ENCODE data around the gene MAZ. TPM values are rescaled to one million over a fixed set of nuclear protein-coding genes. Genes with fewer than 3 reads are reported as not detected.
"Not testable (repeated sequence)": the region's sequence is repeated elsewhere in the genome, so short reads cannot be mapped to it uniquely, and the experiment has no call there.

Gene MAZ
- total and polyA plus RNA-seq, 2 donors = 136 to 171 TPM

DNA sequence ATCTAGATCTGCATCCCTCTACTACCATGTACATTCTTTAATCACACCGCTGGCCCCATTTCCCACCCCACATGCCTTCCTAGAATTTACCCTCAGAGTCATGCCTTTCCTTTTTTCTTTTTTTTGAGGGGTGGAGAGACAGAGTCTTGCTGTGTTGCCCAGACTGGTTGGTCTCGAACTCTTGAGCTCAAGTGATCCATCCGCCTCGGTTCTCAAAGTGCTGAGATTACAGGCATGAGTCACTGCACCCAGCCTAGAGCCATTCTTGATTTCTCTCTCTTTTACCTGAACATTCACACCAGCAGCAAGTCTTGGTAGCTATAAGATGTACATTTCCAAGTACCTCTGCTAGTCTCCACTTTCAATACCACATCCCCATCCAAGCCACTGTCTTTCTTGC is 11.8 kb downstream of the MAZ start:
- 84% methylated on average over 4 of the region's 4 CpGs for WGBS
- H3K36me3 ChIP-seq (ENCODE audit: insufficient read depth) = no peaks in the 10 kb centered on the region
- peaks cover 2% of the 10 kb centered on the region for H3K4me1 ChIP-seq (ENCODE audit: insufficient read depth)
- no peak overlapping the region for H3K27ac ChIP-seq (ENCODE audit: low read depth)
- H3K4me3 ChIP-seq (ENCODE audit: low read depth, low read length) = no peak overlapping the region
- no peak for DNase-seq (ENCODE audit: extremely low spot score)

DNA sequence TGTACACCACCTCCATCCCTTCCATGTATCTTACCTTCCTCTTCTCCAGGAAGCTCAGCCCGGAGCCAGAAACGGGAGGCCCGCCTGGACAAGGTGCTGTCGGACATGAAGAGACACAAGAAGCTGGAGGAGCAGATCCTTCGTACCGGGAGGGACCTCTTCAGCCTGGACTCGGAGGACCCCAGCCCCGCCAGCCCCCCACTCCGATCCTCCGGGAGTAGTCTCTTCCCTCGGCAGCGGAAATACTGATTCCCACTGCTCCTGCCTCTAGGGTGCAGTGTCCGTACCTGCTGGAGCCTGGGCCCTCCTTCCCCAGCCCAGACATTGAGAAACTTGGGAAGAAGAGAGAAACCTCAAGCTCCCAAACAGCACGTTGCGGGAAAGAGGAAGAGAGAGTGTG is 13.2 kb downstream of the MAZ start:
- Histone ChIP-seq H3K4me3 (ENCODE audit: low read depth, low read length) (no peak overlapping the region), H3K4me1 (ENCODE audit: insufficient read depth) (peaks cover 2% of the 10 kb centered on the region), H3K27ac (ENCODE audit: low read depth) (peak overlapping the region; percentile 77), H3K36me3 (ENCODE audit: insufficient read depth) (no peaks in the 10 kb centered on the region)
- 76% methylated on average over 15 of the region's 15 CpGs for WGBS
- DNase-seq (ENCODE audit: extremely low spot score) = no peak

DNA sequence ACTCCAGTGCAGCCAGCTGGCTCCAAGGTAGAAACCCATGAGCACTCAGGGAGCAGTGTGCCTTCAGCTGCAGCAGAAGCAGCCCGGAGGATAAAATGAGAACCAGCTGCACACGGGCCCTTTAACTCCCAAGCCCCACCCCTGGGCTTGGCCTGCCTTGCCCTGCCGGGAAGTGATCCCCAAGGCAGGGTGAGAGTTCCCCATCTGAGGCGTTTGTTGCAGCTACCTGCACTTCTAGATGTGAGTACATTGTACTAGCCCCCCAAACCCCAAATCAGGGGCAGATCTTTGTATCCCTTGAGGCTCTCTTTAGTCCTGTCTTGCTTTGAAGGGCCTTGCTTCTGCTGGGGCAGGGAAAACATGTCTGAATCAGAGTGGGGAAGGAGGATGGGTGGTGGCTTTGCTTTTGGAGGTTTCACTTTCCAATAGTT is 14.0 kb downstream of the MAZ start, which contains the start of gene MVP:
TSS of gene MVP (plus strand) at position 192 of the 431 bp plus-strand sequence. CDS start 10,088 bp downstream, outside the sequence.
- no peak for DNase-seq (ENCODE audit: extremely low spot score)
- no peaks in the 10 kb centered on the region for H3K36me3 ChIP-seq (ENCODE audit: insufficient read depth)
- H3K27ac ChIP-seq (ENCODE audit: low read depth) = peak within 1 kb of the TSS; percentile 77
- WGBS = 0% methylated on average over 4 of the region's 4 CpGs
- peaks cover 2% of the 10 kb centered on the region for H3K4me1 ChIP-seq (ENCODE audit: insufficient read depth)
- peak within 1 kb of the TSS; percentile 67 for H3K4me3 ChIP-seq (ENCODE audit: low read depth, low read length)

DNA sequence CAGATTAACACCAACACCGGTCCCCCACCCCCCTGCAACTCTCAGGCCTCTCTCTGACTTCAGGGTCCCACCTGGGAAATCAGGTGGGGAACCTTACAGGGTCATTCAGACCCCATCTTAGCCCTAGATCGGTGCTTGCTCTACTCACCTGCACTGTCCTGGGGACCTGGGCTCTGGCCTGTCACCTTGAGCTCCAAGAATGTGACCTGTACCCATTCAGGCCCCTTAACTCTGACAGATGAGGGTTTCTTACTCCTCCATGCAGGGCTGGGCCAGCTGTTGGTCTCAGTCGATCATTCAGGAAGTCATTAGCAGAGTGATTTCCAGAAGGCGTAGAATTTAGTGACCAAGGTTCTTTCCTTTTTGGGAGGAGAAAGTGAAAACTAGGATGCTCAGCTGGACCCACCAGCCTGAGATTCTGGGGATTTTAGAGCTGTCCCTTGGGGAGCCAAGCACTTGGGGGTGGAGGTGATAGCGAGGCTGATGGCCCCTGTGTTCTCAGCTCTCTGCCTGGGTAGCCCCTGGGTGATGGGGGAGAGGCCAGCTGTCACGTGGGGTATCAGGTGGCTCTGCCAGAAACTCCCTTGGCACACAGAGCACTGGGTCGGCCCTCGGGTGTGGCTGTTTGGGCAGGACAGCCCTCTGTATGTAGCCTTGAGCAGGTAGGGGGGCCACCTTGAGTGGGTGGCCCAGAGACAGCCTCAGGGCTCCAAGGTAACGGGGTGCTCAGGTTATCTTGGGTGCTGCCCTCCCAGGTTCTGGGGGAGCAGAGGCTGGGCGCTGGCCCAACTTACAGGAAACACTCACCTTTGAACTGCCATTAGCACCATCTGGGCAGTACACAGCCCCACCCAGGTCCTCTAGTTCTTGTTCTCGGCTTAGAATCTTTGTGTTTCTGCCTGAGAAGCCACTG is 14.7 kb downstream of the MAZ start:
- Histone ChIP-seq H3K4me3 (ENCODE audit: low read depth, low read length) (peak overlapping the region; percentile 67), H3K36me3 (ENCODE audit: insufficient read depth) (no peaks in the 10 kb centered on the region), H3K4me1 (ENCODE audit: insufficient read depth) (peaks cover 4% of the 10 kb centered on the region), H3K27ac (ENCODE audit: low read depth) (peak overlapping the region; percentile 77)
- 37% methylated on average over 11 of the region's 11 CpGs for WGBS
- no peak for DNase-seq (ENCODE audit: extremely low spot score)

DNA sequence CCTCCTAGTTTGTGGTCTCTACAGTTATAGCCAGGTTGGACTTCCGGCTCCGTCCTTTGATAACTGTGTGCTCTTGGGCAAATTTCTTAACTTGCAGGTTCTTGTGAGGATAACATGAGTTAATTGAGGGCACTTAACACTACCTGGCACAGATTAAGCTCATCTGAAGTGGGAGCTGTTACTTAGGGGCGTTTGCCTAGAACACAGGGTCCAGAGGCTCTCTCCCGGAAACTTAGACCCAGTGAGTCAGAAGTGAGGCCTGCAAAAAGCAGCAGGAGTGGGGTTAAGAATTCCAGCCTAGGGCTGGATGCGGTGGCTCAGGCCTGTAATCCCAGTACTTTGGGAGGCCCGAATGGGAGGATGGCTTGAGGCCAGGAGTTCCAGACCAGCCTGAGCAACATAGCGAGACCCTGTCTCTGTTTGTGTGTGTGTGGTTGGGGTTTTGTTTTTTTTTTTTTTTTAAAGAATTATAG is 15.3 kb downstream of the MAZ start:
- Histone ChIP-seq H3K27ac (ENCODE audit: low read depth) (peak overlapping the region; percentile 77), H3K4me3 (ENCODE audit: low read depth, low read length) (peak overlapping the region; percentile 67), H3K4me1 (ENCODE audit: insufficient read depth) (peaks cover 5% of the 10 kb centered on the region), H3K36me3 (ENCODE audit: insufficient read depth) (no peaks in the 10 kb centered on the region)
- WGBS = 43% methylated on average over 7 of the region's 7 CpGs
- no peak for DNase-seq (ENCODE audit: extremely low spot score)

DNA sequence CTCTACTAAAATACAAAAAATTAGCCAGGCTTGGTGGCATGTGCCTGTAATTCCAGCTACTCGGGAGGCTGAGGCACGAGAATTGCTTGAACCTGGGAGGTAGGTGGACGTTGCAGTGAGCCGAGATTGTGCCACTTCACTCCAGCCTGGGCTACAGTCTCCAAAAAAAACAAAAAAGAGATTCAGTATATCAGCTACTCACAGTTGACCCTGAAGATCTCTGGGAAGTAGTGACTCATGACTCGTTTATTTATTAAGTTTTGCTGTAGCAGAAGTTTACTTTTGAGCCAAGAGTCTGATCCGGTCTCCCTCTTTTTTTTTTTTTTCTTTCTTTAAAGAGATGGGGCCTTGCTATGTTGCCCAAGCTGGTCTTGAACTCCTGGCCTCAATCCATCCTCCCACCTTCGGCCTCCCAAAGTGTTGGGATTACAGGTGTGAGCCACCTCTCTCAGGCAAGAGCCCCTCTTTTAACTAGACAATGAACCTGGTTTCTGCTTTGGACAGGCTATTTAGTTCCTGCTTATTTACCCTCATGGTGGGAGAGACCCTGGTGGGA is 18.3 kb downstream of the MAZ start:
- Histone ChIP-seq H3K36me3 (ENCODE audit: insufficient read depth) (no peaks in the 10 kb centered on the region), H3K4me3 (ENCODE audit: low read depth, low read length) (no peak overlapping the region), H3K27ac (ENCODE audit: low read depth) (peak overlapping the region; percentile 66), H3K4me1 (ENCODE audit: insufficient read depth) (peaks cover 5% of the 10 kb centered on the region)
- no peak for DNase-seq (ENCODE audit: extremely low spot score)
- WGBS = 29% methylated on average over 7 of the region's 7 CpGs

DNA sequence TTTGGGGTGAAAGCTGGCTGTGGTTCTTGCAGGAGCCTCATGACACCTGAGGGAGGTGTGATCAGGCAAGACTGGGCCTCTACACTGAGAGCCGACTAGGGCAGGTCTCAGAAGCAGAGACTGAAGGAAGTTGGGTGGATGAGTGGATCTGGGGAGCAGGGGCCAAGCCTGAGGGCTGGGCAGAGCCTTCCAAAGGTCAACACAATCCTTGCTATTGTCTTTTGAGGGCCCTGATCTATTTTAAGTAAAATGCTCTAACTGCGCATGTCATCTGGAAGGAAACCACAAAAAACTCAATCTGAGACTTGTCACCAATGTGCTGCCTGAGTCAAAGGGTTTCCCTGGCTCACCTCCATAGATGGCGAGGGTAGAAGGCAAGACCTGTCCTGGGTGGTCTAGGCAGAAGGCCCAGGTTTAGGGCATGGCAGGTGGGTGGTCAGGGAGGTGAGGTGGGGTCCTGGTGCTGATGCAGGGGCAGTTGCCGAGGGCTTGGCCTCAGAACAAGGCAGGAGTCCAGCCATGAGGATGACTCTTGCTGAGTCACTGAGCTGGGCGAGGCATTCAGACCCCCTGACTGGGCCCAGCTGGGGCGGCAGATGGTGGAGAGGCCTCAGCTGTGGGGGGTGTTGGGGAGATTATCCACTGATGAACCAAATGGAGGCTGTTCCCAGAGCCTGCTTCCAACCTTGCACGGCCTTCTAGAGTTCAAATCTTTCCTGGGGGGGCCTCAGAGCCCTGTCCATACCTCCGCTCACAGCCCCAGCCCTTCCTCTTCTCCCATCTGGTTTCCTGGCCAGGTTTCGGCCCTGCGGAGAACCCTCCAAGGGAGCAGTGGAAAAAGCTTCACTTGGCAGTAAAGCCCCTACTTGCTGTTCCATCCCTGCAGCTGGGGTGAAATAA is 19.1 kb downstream of the MAZ start:
- no peak for DNase-seq (ENCODE audit: extremely low spot score)
- WGBS = 52% methylated on average over 10 of the region's 10 CpGs
- peaks cover 5% of the 10 kb centered on the region for H3K4me1 ChIP-seq (ENCODE audit: insufficient read depth)
- H3K36me3 ChIP-seq (ENCODE audit: insufficient read depth) = no peaks in the 10 kb centered on the region
- H3K27ac ChIP-seq (ENCODE audit: low read depth) = peak overlapping the region; percentile 73
- no peak overlapping the region for H3K4me3 ChIP-seq (ENCODE audit: low read depth, low read length)

DNA sequence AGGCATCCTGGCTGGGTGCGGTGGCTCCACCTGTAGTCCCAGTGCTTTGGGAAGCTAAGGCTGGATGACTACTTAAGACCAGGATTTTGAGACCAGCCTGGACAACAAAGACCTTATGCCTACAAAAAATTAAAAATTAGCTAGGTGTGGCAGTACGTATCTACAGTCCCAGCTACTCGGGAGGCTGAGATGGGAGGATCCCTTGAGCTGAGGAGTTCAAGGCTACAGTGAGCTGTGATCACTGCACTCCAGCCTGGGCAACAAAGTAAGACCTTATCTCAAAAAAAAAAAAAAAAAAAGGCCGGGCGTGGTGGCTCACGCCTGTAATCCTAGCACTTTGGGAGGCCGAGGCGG is 20.0 kb downstream of the MAZ start:
- WGBS = 77% methylated on average over 6 of the region's 8 CpGs
- Histone ChIP-seq H3K27ac (ENCODE audit: low read depth) (peak overlapping the region; percentile 73), H3K4me1 (ENCODE audit: insufficient read depth) (peaks cover 5% of the 10 kb centered on the region)

DNA sequence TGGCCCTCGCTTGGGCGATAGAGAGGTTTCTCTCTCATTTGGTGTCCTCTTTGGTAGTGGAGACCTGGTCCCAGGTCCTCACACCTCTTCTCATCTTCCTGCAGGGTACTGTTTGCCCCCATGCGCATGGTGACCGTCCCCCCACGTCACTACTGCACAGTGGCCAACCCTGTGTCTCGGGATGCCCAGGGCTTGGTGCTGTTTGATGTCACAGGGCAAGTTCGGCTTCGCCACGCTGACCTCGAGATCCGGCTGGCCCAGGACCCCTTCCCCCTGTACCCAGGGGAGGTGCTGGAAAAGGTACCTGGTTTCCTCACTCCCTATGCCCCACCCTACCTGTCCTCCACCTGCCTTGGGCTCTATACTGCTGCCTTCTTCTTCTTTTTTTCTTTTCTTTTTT is 24.4 kb downstream of the MAZ start:
- 96% methylated on average over 11 of the region's 11 CpGs for WGBS
- Histone ChIP-seq H3K4me3 (ENCODE audit: low read depth, low read length) (no peak overlapping the region), H3K4me1 (ENCODE audit: insufficient read depth) (peaks cover 3% of the 10 kb centered on the region), H3K36me3 (ENCODE audit: insufficient read depth) (peaks cover 4% of the 10 kb centered on the region), H3K27ac (ENCODE audit: low read depth) (no peak overlapping the region)
- no peak for DNase-seq (ENCODE audit: extremely low spot score)

More for the DNA sequence above, 20.0 kb downstream of the MAZ start:
- no peak for DNase-seq (ENCODE audit: extremely low spot score)
- Histone ChIP-seq H3K4me3 (ENCODE audit: low read depth, low read length) (no peak overlapping the region), H3K36me3 (ENCODE audit: insufficient read depth) (peaks cover 2% of the 10 kb centered on the region)

DNA sequence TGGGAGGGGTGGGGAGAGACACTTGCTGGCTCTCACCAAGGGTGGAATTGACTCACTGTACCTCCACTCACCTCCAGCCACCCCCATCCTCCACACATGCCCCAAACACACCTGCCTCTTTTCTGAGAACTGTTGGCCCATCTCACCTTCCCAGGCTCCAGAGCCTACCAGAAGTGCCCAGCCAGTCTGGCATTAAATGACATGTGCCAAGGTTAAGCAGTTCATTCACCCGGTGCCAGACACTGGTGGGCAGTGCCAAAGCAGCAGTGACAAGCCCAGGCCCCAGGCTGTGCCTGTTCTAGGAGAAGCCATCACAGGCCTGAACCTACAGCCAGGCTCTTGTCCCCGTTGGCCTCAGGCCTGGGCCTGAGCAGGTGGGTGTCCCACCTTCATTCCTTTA is 25.2 kb downstream of the MAZ start:
- H3K4me1 ChIP-seq (ENCODE audit: insufficient read depth) = no peaks in the 10 kb centered on the region
- WGBS = 86% methylated on average over 2 of the region's 2 CpGs
- peaks cover 4% of the 10 kb centered on the region for H3K36me3 ChIP-seq (ENCODE audit: insufficient read depth)
- H3K4me3 ChIP-seq (ENCODE audit: low read depth, low read length) = no peak overlapping the region
- DNase-seq (ENCODE audit: extremely low spot score) = no peak
- H3K27ac ChIP-seq (ENCODE audit: low read depth) = no peak overlapping the region

DNA sequence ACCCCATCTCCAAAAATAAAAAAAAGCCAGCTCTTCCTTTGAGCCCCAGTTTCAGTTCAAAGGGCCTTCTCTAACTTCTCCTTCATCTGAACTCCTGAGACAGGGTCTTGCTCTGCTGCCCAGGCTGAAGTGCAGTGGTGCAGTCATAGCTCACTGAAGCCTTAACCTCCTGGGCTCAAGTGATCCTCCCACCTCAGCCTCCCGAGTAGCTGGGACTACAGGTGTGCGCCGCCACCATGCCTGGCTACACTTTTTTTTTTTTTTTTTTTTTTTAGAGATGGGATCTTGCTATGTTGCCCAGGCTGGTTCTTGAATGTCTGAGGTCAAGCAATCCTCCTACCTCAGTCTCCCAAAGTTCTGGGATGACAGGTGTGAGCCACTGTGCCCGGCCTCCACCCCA is 26.9 kb downstream of the MAZ start:
- 97% methylated on average over 4 of the region's 4 CpGs for WGBS
- H3K4me1 ChIP-seq (ENCODE audit: insufficient read depth); H3K27ac ChIP-seq (ENCODE audit: low read depth); H3K4me3 ChIP-seq (ENCODE audit: low read depth, low read length); DNase-seq (ENCODE audit: extremely low spot score); H3K36me3 ChIP-seq (ENCODE audit: insufficient read depth): not testable (repeated sequence)

DNA sequence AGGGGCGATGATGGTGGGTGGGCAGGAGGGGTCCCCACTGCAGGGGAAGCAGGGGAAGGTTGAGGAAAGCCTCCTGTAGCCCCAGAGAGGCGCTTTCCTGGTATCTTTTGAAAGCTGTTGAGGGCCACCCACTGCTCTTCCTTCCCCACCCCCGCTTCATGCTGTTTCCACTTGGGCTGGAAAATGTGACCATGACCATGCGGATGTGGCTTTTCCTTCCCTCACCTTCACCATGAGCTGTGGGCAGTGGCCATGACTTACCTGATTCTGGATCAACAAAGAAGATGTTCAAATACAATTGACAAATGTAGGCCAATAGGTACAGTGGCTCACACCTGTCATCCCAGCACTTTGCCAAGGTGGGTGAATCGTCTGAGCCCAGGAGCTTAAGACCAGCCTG is 27.8 kb downstream of the MAZ start:
- H3K36me3 ChIP-seq (ENCODE audit: insufficient read depth) = peaks cover 4% of the 10 kb centered on the region
- no peak overlapping the region for H3K27ac ChIP-seq (ENCODE audit: low read depth)
- no peaks in the 10 kb centered on the region for H3K4me1 ChIP-seq (ENCODE audit: insufficient read depth)
- WGBS = 94% methylated on average over 5 of the region's 5 CpGs
- H3K4me3 ChIP-seq (ENCODE audit: low read depth, low read length) = no peak overlapping the region
- DNase-seq (ENCODE audit: extremely low spot score) = no peak

DNA sequence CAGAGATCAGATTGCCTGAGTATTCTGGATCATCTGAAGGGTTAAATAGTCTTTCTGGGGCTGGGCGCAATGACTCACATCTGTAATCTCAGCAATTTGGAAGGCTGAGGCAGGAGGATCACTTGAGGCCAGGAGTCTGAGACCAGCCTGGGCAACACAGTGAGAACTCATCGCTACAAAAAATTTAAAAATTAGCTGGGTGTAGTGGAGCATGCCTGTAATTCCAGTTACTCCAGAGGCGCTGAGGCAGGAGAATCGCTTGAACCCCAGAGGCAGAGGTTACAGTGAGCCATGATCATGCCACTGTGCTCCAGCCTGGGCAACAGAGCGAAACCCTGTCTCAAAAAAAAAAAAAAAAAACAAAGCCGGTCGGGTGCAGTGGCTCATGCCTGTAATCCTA is 29.6 kb downstream of the MAZ start:
- H3K4me1 ChIP-seq (ENCODE audit: insufficient read depth) = no peaks in the 10 kb centered on the region
- no peak overlapping the region for H3K27ac ChIP-seq (ENCODE audit: low read depth)
- 85% methylated on average over 7 of the region's 7 CpGs for WGBS
- no peak for DNase-seq (ENCODE audit: extremely low spot score)
- no peak overlapping the region for H3K4me3 ChIP-seq (ENCODE audit: low read depth, low read length)
- H3K36me3 ChIP-seq (ENCODE audit: insufficient read depth) = peaks cover 5% of the 10 kb centered on the region
